ENCODE measurements around the gene CDIPT.
A peak's percentile ranks its signal among the peaks of the same experiment; 100 is the strongest.

Gene CDIPT

GRCh38 chr16:29826342-29826695 is 36.7 kb downstream of the CDIPT start:
- Histone ChIP-seq H3K36me3 (replicated peaks; ENCODE audit: low read depth, low read length) (peaks cover 7% of the 10 kb centered on the region), H3K9ac (ENCODE audit: low read length) (no peak overlapping the region), H3K4me2 (ENCODE audit: low read length) (no peak overlapping the region), H3K4me1 (ENCODE audit: low read length) (peaks cover 10% of the 10 kb centered on the region), H3K4me3 (ENCODE audit: low read length) (no peak overlapping the region), H3K27me3 (ENCODE audit: low read depth, low read length) (0 out of 2 replicates have a peak, but pooled peaks cover 2% of the 10 kb centered on the region), H3K79me2 (ENCODE audit: low read length) (no peaks in the 10 kb centered on the region), H3K9me3 (ENCODE audit: insufficient read depth, low read length) (no peaks in the 10 kb centered on the region), H3K27ac (ENCODE audit: low read length) (no peak overlapping the region), H4K20me1 (ENCODE audit: insufficient read depth, low read length) (no peaks in the 10 kb centered on the region), H2AFZ (ENCODE audit: low read depth, low read length) (no peak overlapping the region)
- TF ChIP-seq CTCF (IDR thresholded peaks at IDR 0.05; ENCODE audit: low read depth, low read length) (no peak), EZH2phosphoT487 (IDR thresholded peaks at IDR 0.05; ENCODE audit: low read depth) (no peak)

- Histone ChIP-seq H3K9ac (ENCODE audit: low read length) (no peak overlapping the region), H3K27me3 (ENCODE audit: low read depth, low read length) (0 out of 2 replicates have a peak, but pooled peaks cover 2% of the 10 kb centered on the region), H3K27ac (ENCODE audit: low read length) (no peak overlapping the region), H2AFZ (ENCODE audit: low read depth, low read length) (no peak overlapping the region), H3K4me2 (ENCODE audit: low read length) (peak overlapping the region; percentile 16; the same call in 1 of the 2 replicates), H3K4me1 (ENCODE audit: low read length) (peaks cover 18% of the 10 kb centered on the region), H3K4me3 (ENCODE audit: low read length) (no peak overlapping the region), H4K20me1 (ENCODE audit: insufficient read depth, low read length) (0 out of 2 replicates have a peak, but pooled peaks cover 5% of the 10 kb centered on the region), H3K9me3 (ENCODE audit: insufficient read depth, low read length) (no peaks in the 10 kb centered on the region), H3K36me3 (replicated peaks; ENCODE audit: low read depth, low read length) (peaks cover 16% of the 10 kb centered on the region), H3K79me2 (ENCODE audit: low read length) (peaks cover 7% of the 10 kb centered on the region)
- TF ChIP-seq EZH2phosphoT487 (IDR thresholded peaks at IDR 0.05; ENCODE audit: low read depth) (no peak), CTCF (IDR thresholded peaks at IDR 0.05; ENCODE audit: low read depth, low read length) (no peak)
These were observed 37.6 kb downstream of the CDIPT start for GRCh38 chr16:29825145-29826044.

GRCh38 chr16:29824589-29825144 is 38.4 kb downstream of the CDIPT start:
- Histone ChIP-seq H3K9ac (ENCODE audit: low read length) (no peak overlapping the region), H3K79me2 (ENCODE audit: low read length) (peaks cover 7% of the 10 kb centered on the region), H3K36me3 (replicated peaks; ENCODE audit: low read depth, low read length) (peaks cover 18% of the 10 kb centered on the region), H3K9me3 (ENCODE audit: insufficient read depth, low read length) (no peaks in the 10 kb centered on the region), H4K20me1 (ENCODE audit: insufficient read depth, low read length) (peaks cover 10% of the 10 kb centered on the region; the same call in 1 of the 2 replicates), H2AFZ (ENCODE audit: low read depth, low read length) (no peak overlapping the region), H3K4me3 (ENCODE audit: low read length) (no peak overlapping the region), H3K4me2 (ENCODE audit: low read length) (peak overlapping the region; percentile 16; the same call in 1 of the 2 replicates), H3K27ac (ENCODE audit: low read length) (no peak overlapping the region), H3K4me1 (ENCODE audit: low read length) (peaks cover 26% of the 10 kb centered on the region), H3K27me3 (ENCODE audit: low read depth, low read length) (0 out of 2 replicates have a peak, but pooled peaks cover 2% of the 10 kb centered on the region)
- TF ChIP-seq EZH2phosphoT487 (IDR thresholded peaks at IDR 0.05; ENCODE audit: low read depth) (no peak), CTCF (IDR thresholded peaks at IDR 0.05; ENCODE audit: low read depth, low read length) (no peak)

- TF ChIP-seq CTCF (IDR thresholded peaks at IDR 0.05; ENCODE audit: low read depth, low read length) (no peak), EZH2phosphoT487 (IDR thresholded peaks at IDR 0.05; ENCODE audit: low read depth) (no peak)
- Histone ChIP-seq H3K27ac (ENCODE audit: low read length) (no peak overlapping the region), H3K79me2 (ENCODE audit: low read length) (peaks cover 26% of the 10 kb centered on the region), H3K9me3 (ENCODE audit: insufficient read depth, low read length) (no peaks in the 10 kb centered on the region), H3K27me3 (ENCODE audit: low read depth, low read length) (no peaks in the 10 kb centered on the region), H3K4me2 (ENCODE audit: low read length) (no peak overlapping the region), H3K4me3 (ENCODE audit: low read length) (no peak overlapping the region), H3K9ac (ENCODE audit: low read length) (no peak overlapping the region), H3K4me1 (ENCODE audit: low read length) (peaks cover 33% of the 10 kb centered on the region), H4K20me1 (ENCODE audit: insufficient read depth, low read length) (peaks cover 12% of the 10 kb centered on the region; the same call in 1 of the 2 replicates), H3K36me3 (replicated peaks; ENCODE audit: low read depth, low read length) (peaks cover 35% of the 10 kb centered on the region), H2AFZ (ENCODE audit: low read depth, low read length) (no peak overlapping the region)
These were observed 41.3 kb downstream of the CDIPT start for GRCh38 chr16:29821643-29822115.
